ENCODE measurements around the gene STAT2. TPM values are rescaled to one million over a fixed set of nuclear protein-coding genes. Genes with fewer than 3 reads are reported as not detected.

Gene STAT2
- polyA plus RNA-seq, 3 donors: 109 to 251 (median 142) TPM

DNA sequence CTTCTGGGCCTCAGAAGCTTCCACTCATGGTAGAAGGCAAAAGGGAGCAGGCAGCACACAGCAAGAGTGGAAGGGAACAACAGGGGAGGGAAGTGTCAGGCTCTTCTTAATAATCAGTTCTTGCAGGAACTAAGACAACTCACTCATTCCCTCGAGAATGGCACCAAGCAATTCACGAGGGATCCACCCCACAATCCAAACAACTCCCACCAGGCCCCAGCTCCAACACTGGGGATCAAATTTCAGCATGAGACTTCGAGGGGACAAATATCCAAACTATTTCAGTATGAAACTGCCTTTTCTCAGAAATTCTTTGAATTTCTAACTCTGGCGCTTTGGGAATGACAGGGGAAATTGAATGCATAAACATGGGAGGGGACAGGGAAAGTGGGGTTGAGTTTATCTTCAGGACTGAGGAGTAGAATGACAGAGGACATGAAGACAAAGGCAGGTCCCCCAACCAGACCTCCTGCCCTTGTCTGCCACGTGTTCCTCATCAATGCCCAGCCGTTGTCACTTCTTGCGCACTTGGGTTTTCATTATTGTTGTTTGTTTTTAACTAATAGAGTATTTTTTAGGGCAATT is 27.3 kb upstream of the STAT2 start:
- intact Hi-C loops (cut with micrococcal nuclease): no loop called here
- Histone ChIP-seq H3K4me2 (replicated peaks; ENCODE audit: extremely low read depth, low read length, poor library complexity, severe bottlenecking) (no peak overlapping the region), H3K4me1 (ENCODE audit: control insufficient read depth in 1 of 2, insufficient read depth in 2 of 2, low read length in 2 of 2) (no peaks in the 10 kb centered on the region)

DNA sequence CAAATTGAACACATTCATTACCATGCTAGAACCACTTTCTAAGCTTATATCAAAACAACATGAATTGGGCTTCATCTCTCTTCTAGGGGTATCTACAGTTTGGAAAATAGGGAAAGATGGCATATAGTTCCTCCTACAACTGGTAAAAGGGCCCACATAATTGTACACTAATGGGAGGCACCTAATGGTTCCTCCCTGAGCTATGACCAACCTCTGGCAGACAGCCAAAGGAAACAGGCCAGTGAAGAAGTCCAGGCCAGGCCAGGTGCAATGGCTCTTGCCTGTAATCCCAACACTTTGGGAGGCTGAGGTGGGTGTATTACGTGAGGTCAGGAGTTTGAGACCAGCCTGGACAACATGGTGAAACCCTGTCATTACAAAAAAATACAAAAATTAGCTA is 26.0 kb upstream of the STAT2 start:
- Histone ChIP-seq H3K4me1 (ENCODE audit: control insufficient read depth in 1 of 2, insufficient read depth in 2 of 2, low read length in 2 of 2) (no peaks in the 10 kb centered on the region), H3K9me3 (replicated peaks in 1 of 2; ENCODE audit: control insufficient read depth in 1 of 2, insufficient read depth in 1 of 2, low read length in 2 of 2) (no peaks in the 10 kb centered on the region), H3K27me3 (ENCODE audit: control insufficient read depth in 2 of 2, insufficient read depth in 2 of 2, low read length in 2 of 2) (no peaks in the 10 kb centered on the region), H3K36me3 (replicated peaks in 1 of 2; ENCODE audit: control insufficient read depth in 1 of 2, insufficient read depth in 2 of 2, low read length in 2 of 2) (no peaks in the 10 kb centered on the region), H3K4me2 (replicated peaks; ENCODE audit: extremely low read depth, low read length, poor library complexity, severe bottlenecking) (no peak overlapping the region), H4K20me1 (ENCODE audit: insufficient read depth, low read length) (no peaks in the 10 kb centered on the region), H3K4me3 (replicated peaks in 1 of 3; ENCODE audit: low read depth in 2 of 3, low read length in 3 of 3) (no peak overlapping the region), H2AFZ (ENCODE audit: insufficient read depth, low read depth, low read length, poor library complexity, severe bottlenecking) (peak overlapping the region; percentile 11), H3K79me2 (ENCODE audit: insufficient read depth, low read length) (no peaks in the 10 kb centered on the region), H3K27ac (ENCODE audit: low read depth in 1 of 2, low read length in 2 of 2) (no peak overlapping the region), H3K9ac (ENCODE audit: insufficient read depth, low read length, poor library complexity, severe bottlenecking) (no peak overlapping the region)
- H3K36me3 Mint-ChIP-seq: no peaks in the 10 kb centered on the region
- H3K27me3 Mint-ChIP-seq (ENCODE audit: low read depth in 3 of 3): peaks cover 0 to 7% (median 3%) of the 10 kb centered on the region in 3 donors
- H3K27ac Mint-ChIP-seq: peak overlapping the region in 2 of 7 donors; percentile 57 to 60
- DNase-seq: no peak
- no CpG with 5 or more reads among the region's 1 CpG for WGBS (ENCODE audit: insufficient coverage)
- no peaks in the 10 kb centered on the region for H3K4me1 Mint-ChIP-seq
- H3K4me3 Mint-ChIP-seq: no peak overlapping the region
- intact Hi-C loops (cut with micrococcal nuclease): no loop called here
- H3K9me3 Mint-ChIP-seq: no peaks in the 10 kb centered on the region
- TF ChIP-seq, protein P1, sequence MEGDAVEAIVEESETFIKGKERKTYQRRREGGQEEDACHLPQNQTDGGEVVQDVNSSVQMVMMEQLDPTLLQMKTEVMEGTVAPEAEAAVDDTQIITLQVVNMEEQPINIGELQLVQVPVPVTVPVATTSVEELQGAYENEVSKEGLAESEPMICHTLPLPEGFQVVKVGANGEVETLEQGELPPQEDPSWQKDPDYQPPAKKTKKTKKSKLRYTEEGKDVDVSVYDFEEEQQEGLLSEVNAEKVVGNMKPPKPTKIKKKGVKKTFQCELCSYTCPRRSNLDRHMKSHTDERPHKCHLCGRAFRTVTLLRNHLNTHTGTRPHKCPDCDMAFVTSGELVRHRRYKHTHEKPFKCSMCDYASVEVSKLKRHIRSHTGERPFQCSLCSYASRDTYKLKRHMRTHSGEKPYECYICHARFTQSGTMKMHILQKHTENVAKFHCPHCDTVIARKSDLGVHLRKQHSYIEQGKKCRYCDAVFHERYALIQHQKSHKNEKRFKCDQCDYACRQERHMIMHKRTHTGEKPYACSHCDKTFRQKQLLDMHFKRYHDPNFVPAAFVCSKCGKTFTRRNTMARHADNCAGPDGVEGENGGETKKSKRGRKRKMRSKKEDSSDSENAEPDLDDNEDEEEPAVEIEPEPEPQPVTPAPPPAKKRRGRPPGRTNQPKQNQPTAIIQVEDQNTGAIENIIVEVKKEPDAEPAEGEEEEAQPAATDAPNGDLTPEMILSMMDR (IDR thresholded peaks at IDR 0.05): no peak

More for the DNA sequence above, 27.3 kb upstream of the STAT2 start:
- Histone ChIP-seq H3K4me3 (replicated peaks in 1 of 3; ENCODE audit: low read depth in 2 of 3, low read length in 3 of 3) (no peak overlapping the region), H3K79me2 (ENCODE audit: insufficient read depth, low read length) (no peaks in the 10 kb centered on the region), H3K36me3 (replicated peaks in 1 of 2; ENCODE audit: control insufficient read depth in 1 of 2, insufficient read depth in 2 of 2, low read length in 2 of 2) (no peaks in the 10 kb centered on the region), H3K27ac (ENCODE audit: low read depth in 1 of 2, low read length in 2 of 2) (no peak overlapping the region), H3K27me3 (ENCODE audit: control insufficient read depth in 2 of 2, insufficient read depth in 2 of 2, low read length in 2 of 2) (no peaks in the 10 kb centered on the region), H3K9me3 (replicated peaks in 1 of 2; ENCODE audit: control insufficient read depth in 1 of 2, insufficient read depth in 1 of 2, low read length in 2 of 2) (peaks cover 0 to 3% of the 10 kb centered on the region in 2 donors), H2AFZ (ENCODE audit: insufficient read depth, low read depth, low read length, poor library complexity, severe bottlenecking) (no peak overlapping the region), H4K20me1 (ENCODE audit: insufficient read depth, low read length) (no peaks in the 10 kb centered on the region), H3K9ac (ENCODE audit: insufficient read depth, low read length, poor library complexity, severe bottlenecking) (no peak overlapping the region)
- H3K27me3 Mint-ChIP-seq (ENCODE audit: low read depth in 3 of 3): peaks cover 1 to 6% (median 3%) of the 10 kb centered on the region in 3 donors
- TF ChIP-seq, protein P1 (IDR thresholded peaks at IDR 0.05): no peak
- H3K4me3 Mint-ChIP-seq: no peak overlapping the region
- no peak for DNase-seq
- no peaks in the 10 kb centered on the region for H3K36me3 Mint-ChIP-seq
- WGBS (ENCODE audit: insufficient coverage): no CpG with 5 or more reads among the region's 7 CpGs
- peaks cover 2 to 8% (median 4%) of the 10 kb centered on the region in 7 donors for H3K9me3 Mint-ChIP-seq
- H3K27ac Mint-ChIP-seq: peak overlapping the region in 1 of 7 donors; percentile 2
- H3K4me1 Mint-ChIP-seq: no peaks in the 10 kb centered on the region
